ENCODE measurements around the gene SKIL.

The SKIL gene

DNA sequence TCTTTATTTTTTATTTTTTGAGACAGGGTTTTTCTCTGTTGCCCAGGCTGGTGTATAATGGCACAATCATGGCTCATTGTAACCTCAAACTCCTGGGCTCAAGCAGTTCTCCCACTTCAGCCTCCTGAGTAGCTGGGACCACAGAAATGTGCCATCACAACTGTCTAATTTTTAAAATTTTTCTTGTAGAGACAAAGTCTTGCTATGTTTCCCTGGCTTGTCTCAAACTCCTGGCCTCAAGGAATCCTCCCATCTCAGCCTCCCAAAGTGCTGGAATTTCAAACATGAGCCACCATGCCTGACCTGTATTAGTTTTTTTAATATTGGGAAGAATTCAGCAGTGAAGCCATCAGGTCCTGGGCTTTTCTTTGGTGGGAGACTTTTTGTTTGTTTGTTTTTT lies 47.6 kb downstream of the SKIL start:
- no peak for DNase-seq (ENCODE audit: low spot score)

DNA sequence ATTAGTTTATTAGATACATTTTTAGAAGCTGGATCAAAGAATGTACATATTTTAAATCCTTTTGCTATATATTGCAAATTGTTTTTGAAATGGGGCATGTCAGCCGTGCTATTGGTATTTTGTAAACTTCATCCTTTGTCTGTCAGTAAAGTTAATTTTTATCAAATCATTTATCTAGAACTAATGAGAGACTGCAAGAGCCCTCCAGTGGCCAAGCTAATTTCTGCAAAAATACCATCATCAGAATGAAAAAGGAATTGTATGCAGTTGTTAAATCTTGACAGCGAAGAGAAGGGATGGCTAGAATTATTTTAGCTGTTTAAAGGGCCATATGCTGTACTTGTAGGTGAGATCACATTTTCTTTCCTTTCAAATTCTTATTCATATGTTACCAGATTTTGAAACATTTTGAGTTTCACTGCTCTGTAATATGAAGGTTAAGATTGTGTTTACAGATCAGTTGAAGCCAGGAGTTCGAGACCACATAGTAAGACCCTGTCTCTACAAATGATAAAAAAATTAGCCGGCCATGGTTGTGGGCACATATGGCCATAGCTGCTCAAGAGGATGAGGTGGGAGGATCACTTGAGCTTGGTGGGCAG lies 53.0 kb downstream of the SKIL start:
- peak; percentile 24 for DNase-seq (ENCODE audit: low spot score)

DNA sequence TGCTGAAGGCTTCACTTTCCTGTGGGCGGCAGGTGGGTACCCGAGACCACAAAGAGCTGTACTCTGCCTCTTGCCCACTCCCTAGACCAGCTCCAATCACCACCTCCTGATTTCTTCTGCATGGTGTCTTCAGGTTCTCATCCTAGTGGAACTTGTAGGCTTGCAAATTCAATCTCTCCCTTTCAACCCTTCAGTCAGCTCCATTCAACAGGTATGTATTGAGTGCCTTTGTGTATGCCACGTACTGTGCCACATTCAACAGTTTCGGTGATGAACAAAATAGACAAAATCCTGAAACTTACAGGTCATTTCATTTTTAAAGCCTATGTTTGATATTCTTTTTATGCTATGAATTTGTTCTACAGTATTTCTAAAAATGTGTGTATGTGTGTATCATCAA lies 55.8 kb downstream of the SKIL start:
- DNase-seq (ENCODE audit: low spot score), result no peak

DNA sequence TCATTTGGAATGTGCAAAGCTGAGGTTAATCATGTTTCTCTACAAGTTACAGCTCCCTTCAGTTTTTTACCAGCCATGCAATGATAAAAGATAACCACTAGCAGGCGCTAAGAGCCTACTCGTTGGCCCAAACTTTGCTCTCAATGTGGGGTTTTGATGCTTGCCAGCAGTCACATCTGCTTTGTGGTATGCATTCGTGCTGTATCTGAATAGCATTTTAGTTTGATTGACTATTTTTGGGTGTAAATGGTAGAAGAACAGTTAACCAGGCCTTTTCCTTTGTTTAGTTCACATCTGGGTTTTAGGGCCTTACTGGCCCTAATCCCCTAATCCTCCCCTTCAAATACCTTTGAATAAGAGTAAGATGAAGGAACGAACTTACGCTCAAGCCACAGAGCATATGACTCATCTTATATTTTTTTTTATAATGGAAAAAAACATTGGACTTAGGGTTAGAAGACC lies 56.7 kb downstream of the SKIL start:
- DNase-seq (ENCODE audit: low spot score), result peak; percentile 57

DNA sequence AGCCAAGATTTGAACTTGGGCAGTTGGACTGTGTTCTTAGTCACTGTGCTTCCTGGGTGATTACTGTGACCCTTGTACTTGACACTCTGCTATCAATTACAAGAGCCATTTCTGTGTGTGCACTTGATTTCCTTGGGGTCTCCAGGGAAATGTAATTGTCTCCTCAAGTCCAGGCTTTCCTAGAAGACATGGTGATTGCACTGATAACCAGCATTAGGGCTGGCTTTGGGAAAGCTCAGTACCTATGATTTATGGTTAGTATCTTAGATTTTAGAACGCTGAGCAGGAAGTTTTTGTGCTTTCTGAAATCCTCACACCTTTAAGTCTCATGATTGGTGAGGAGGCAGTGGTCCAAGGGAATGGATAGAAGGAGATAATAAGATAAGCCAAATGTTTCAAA lies 59.6 kb downstream of the SKIL start:
- DNase-seq (ENCODE audit: low spot score), result no peak

DNA sequence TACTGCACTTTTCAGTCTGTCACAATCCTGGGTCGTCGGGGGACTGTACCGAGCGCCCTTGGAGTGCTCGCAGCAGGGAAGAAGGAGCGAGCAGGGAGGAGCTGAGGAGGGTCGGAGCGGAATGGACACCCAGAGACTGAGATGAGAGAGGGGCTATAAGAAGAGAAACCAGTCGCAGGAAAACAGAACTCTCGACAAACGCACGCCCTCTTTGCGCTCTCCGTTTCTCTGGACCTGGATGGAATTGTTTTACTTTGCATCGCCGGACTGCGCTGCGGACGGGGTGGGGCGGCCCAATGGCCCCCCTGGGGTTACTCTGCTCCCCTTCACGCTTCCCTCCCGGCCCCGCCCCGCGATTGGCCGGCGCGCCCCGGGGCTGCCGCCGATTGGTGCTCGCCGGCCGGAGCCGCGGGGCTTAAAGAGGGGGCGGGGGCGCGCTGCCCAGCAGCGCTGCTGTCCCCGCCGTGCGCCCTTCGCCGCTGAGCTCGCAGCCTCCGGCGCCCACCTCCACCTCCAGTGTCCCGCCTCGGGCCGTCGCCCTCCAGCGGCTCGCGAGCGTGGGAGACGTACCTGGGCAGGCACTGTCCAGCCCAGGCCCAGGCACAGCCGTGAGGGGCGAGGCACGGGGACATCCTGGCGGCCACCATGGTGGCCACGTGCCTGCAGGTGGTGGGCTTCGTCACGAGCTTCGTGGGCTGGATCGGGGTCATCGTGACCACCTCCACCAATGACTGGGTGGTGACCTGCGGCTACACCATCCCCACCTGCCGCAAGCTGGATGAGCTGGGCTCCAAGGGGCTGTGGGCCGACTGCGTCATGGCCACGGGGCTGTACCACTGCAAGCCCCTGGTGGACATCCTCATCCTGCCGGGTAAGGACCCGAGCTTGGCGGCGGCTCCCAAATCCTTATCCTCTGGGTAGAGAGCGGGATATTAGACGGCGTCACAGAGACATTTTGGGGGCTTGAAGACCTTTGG lies 61.2 kb downstream of the SKIL start, which contains the start of gene CLDN11:
CLDN11 (plus strand) TSS at position 447 of the 977 bp plus-strand sequence; CDS start at position 646, 199 bp downstream.
- DNase-seq (ENCODE audit: low spot score), result peak; percentile 39

DNA sequence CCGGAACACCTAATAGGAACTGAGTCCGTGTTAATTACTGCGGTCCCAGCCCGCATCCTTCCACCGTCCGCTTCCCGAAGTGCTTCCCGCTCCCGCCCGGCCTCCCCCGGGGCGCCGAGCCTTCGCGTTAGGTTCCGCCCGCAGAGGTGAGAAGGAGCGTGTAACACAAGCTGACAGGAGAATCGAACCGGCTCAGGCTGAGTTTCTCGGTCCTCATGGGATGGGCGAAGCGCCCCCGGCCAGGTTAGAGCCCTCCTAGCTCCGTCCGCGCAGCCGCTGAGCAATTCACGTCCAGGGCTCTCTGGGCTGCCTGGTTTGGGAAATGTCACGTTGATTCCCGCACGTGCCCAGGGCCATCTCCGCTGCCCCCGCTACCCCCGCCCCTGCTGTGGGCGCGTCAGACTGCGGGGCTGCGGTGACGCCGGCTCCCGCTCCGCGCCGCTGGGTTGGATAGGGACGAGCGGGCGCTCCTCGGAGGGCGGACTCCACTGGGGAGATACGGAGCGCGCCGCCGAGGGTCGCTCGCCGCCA lies 62.1 kb downstream of the SKIL start:
- DNase-seq (ENCODE audit: low spot score), result no peak

DNA sequence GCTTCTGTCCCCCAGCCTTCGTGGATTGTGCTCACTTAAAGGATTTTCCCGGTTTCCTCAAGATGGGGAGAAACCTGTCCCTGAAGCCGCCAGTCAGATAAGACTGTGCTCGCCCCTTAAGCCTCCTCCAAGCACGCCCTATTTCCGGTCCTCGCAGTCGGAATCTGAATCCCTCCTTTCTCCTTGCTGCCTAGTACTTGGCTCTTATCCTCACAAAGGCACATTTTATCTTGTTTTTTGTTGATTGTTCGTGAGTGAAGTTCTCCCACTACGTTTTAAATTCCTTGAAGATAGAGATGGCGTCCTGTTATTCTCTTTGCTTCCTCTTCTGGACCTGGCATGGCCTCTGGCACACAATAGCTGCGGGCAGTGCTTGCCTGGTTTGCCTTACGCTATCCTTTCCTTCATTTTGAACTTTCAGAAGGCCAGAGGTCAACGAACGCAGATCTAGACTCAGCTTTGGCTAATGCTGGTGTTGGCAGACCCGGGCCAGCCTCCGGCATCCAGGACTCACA lies 62.8 kb downstream of the SKIL start:
- no peak for DNase-seq (ENCODE audit: low spot score)

DNA sequence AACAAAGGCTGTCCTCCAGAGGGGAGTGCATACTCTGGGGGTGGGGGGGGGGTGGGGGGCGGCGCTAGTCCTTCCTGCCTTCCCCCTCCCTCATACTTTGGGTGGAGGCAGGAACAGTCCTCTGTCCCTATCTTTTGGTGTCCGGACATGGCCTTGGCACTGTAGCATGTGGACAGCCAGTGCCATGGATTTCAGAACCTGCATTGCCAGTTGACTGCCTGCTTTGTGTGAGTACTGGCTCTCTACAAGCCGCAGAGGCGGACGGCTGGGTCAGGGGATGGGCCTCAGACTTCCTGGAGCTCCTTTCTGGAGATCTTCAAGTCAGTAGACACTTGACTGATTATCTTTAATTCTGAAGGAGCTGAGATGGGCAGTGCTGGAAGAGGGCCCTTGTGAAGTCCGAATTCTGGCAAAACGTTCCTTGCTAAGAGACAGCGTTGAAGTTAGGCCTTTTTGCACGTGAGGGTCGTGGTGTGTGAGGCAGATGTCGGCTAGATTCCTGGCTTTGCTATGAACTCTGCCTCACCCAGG lies 63.7 kb downstream of the SKIL start:
- no peak for DNase-seq (ENCODE audit: low spot score)

DNA sequence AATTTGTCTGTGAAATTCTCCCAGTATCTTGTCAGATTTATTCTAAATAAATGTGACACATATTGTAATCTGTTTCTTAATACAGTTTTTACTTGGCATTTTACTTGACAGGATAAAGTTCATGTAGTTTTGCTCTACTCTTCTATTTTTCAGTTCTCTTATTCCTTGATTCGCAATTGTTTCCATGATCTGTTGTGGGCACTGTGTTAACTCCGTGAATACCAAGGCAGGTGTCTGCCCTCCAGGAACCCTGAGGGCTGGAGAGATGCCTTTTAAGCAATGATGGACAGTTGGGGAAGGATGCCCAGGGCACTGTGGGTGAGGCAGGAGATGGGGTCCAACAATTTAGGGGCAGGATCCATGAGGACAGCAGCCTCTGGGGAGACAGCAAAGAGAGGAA lies 64.2 kb downstream of the SKIL start:
- DNase-seq (ENCODE audit: low spot score), result no peak

DNA sequence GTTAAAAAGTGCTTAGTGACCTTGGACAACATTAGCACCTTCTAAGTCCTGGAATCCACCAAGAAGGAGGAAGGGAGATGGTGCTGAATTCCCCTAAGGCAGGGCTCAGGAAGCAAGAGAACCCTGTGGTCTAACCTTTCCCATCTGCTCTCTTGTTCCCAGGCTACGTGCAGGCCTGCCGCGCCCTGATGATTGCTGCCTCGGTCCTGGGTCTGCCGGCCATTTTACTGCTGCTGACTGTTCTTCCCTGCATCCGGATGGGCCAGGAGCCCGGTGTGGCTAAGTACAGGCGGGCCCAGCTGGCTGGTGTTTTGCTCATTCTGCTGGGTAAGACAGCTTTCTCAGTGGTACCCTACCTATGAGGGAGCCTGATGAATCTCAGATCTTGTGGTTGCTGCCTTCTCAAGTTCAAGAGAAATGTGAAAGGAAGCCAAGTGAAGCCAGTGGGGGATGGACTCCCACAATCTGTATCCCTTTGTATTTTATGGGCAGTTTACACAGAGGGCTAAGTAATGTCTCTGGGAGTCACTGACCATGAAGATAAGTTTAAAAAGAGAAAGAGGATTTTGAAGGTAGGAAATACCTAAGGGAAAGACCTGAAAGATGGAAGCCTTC lies 65.6 kb downstream of the SKIL start:
- no peak for DNase-seq (ENCODE audit: low spot score)

DNA sequence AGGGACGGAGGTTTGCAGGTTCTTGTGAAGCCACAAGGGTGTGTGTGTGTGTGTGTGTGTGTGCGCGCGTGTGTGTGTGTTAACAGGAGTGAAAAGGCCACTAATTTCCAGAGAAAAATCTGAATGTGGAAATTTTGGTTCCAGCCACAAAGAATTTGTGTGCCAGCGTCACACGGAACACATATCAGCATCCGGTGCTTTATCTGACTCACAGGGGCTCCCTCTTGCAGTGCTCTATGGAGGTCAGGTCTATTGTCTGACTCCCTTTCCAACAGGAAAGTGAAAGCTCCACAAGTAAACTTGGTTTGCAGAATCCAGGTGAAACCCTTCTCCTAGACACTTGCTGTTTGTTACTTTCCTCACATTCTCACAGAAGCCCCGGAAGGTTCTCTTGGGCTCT lies 67.4 kb downstream of the SKIL start:
- no peak for DNase-seq (ENCODE audit: low spot score)

DNA sequence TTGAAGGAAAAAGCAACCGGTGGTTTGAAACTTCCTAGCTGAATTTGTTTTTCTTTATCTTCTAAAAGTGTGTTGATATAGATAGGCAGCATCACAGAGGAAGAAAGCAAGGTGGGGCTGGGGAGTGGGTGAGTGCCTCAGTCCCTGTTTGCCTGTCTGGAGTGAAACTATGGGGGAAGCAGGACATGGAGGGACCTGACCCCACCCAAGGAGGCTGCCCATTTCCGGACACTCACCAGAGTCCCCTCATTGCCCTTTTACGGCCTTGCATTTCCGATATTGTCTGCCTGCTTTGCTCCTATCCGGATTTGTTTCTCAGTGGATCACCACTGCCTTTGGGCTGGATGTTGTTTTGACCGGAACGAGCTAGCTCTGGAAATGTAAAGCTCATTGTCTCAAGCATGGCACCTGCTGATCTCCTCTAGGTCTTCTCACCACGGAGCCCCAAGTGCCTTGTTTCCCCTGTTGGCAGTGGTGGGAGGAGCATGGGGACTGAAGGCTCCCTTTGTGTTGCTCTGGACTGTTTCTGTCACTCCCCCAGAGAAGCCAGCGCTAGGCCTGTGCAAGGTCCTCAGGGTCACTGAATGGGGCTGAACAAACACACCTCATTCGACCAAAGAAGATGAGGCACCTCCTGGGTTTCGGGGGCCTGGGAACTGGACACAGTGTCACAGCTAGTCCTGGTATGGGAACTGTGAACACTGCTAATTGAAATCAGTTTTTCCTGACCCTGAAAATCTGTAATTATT lies 68.2 kb downstream of the SKIL start:
- no peak for DNase-seq (ENCODE audit: low spot score)

DNA sequence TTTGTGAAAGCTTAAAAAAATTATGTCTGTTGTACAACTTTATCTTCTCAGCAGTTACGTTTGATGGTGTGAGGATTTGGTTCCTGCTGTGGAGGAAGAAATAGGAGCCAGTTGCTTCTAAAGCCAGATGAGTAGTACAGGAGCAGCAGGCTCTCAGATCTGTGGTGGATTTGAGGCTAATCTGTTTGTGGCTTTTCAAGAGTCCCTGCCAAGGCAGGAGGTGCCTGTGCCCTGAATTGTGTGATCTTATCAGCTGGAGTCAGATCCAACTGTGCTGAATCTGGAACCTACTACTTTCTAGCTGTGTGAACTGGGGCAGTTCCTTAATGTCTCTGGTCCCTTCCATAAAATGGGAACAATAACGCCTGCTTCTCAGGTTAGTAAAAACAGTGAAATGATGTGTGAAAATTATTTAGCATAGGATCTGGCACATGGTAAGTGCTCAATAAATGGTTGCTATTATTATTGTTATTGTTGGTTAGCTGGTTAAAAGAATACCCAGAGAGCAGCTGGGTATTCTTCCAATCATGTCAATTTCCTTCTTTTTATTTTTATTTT lies 68.8 kb downstream of the SKIL start:
- DNase-seq (ENCODE audit: low spot score), result no peak

DNA sequence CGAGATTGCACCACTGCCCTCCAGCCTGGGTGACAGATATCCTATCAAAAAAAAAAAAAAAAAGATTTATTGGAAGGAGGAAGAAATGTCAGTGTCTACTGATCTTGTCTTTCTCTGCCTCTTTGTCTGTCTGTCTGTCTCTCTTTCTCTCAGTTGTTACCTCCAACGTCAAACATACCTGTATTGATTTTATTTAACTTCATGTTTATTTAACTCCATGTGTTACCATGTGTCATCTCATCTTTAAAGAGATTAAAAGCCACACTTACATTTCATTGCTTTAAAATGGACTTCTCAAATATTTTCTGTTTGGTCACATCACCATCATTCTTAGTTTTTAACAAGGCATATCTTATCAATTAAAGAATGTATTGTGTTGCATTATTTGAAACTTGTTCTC lies 70.6 kb downstream of the SKIL start:
- DNase-seq (ENCODE audit: low spot score), result no peak

DNA sequence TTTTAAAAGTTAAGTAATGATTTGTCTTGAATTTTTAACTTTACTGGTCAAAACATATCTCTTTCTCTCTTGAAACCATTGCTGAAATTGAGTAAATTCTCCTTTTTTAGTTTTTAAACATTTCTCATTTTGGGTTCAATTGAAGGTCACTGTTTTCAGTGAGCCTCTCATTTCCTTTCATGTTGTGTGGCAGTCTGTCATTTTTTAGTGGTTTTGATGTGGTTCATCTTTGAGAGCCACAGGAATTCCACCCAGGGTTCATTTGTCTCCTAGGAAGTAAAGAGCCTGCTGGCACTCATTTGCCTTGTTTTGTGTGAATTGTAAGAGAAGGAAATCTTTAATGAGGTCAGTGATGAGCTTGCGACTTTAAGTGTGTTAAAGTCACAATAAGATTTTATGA lies 71.5 kb downstream of the SKIL start:
- no peak for DNase-seq (ENCODE audit: low spot score)

DNA sequence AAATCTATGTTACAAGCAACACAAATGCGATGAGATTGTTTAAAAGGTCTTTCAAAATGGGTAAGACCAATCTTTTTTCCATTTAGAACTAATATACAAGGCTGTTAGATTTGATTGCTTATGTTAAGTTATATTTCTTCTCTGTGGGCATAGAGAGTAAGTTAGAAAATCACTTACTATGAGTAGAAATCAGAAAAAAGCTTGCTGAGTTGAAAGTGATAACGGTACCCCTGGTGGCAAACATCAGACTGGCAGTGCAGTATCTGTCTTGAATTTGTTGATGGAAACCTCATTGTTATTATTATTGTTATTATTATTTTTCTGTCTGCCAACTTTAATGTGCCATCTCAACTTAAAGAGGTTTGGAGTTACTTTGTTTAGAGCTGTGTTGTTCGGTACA lies 73.5 kb downstream of the SKIL start:
- DNase-seq (ENCODE audit: low spot score), result no peak

DNA sequence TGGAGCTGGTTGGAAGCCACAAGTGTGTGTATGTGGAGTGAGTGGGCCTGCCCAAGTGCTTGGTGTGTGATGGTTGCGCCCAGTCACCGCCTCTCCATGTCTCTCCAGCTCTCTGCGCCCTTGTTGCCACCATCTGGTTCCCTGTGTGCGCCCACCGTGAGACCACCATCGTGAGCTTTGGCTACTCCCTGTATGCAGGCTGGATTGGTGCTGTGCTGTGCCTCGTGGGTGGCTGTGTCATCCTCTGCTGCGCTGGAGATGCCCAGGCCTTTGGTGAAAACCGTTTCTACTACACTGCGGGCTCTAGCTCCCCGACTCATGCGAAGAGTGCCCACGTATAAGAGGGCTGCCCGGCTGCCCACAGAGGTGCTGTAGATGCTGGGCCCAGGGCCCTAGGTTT lies 74.9 kb downstream of the SKIL start:
- DNase-seq (ENCODE audit: low spot score), result no peak

DNA sequence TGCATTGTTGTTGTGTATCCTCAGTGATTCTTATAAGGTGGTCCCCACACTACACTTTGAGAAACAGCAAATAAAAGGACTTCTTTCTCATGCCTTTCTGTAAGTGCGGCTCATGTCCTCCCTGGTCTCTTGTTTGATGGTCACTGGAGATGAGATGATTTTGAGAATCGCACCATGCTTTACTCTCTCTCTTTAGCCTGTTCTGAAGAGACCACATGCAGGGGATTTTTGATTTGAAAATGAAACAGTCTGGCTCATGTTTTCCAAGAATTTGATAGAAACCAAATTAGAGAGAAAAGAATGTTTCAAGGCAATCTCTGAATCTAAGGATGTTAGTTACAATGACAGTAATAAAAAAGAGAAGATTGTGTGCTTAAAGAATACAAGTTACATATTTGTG lies 79.2 kb downstream of the SKIL start:
- no peak for DNase-seq (ENCODE audit: low spot score)

DNA sequence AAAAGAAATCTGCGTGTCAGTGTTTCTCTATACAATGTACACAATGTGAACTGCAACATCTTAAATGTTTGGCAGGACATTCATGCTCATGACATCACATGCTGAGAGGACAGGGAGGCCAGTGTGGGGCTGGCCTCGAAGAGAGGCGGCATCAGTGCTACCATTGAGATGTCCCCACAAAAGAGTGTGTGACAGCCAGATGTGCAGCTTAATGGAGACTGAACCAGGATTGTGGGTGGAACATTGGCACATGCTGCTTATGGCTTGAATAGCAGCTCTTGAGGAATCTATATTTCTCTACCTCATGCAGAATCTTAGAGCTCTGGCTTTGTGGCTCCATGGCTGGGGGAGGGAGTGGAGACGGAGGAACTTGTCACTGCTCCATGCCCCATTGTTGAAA lies 79.7 kb downstream of the SKIL start:
- no peak for DNase-seq (ENCODE audit: low spot score)

Measured in germinal center (tissue), 1 donor.